Stomach smooth muscle (tissue), 2 donors: ENCODE data around the gene TACR1.

ENCODE experiments used
- H3K27ac ChIP-seq: one replicate; pipeline ENCODE4 v1.7.0; 2013; ENCODE audit warnings: mild to moderate bottlenecking, low read length, inconsistent platforms
- H3K27me3 ChIP-seq, 2 donors: one replicate each; pipeline ENCODE4 v1.7.0; 2013; ENCODE audit warnings: low read length in 2 of 2; ENCODE audit not compliant: insufficient read depth in 2 of 2, control insufficient read depth in 1 of 2
- H3K36me3 ChIP-seq, 2 donors: one replicate each; pipeline ENCODE4 v1.7.0; 2013; ENCODE audit warnings: low read length in 2 of 2; ENCODE audit not compliant: control insufficient read depth in 2 of 2, insufficient read depth in 2 of 2
- H3K4me1 ChIP-seq: one replicate; pipeline ENCODE4 v1.7.0; 2013; ENCODE audit warnings: low read length; ENCODE audit not compliant: control insufficient read depth, insufficient read depth
- H3K4me3 ChIP-seq, 2 donors: one replicate each; pipeline ENCODE4 v1.7.0; 2013; ENCODE audit warnings: low read length in 2 of 2
- H3K9ac ChIP-seq, 2 donors: one replicate each; pipeline ENCODE4 v1.7.0; 2013; ENCODE audit warnings: low read length in 2 of 2, mild to moderate bottlenecking in 1 of 2
- H3K9me3 ChIP-seq, 2 donors: one replicate each; pipeline ENCODE4 v1.7.0; 2013; ENCODE audit warnings: low read length in 2 of 2; ENCODE audit not compliant: control insufficient read depth in 2 of 2
- donor health status: healthy.
- donor health status: Pancreatic carcinoma.

The TACR1 gene

GRCh38 chr2:75195076-75195691 lies 4.1 kb downstream of the TACR1 start:
- Histone ChIP-seq H3K27me3 (peaks cover 11 to 26% of the 10 kb centered on the region in 2 donors), H3K27ac (no peak overlapping the region), H3K4me1 (peaks cover 14% of the 10 kb centered on the region), H3K4me3 (no peak overlapping the region), H3K36me3 (no peaks in the 10 kb centered on the region), H3K9me3 (no peaks in the 10 kb centered on the region), H3K9ac (no peak overlapping the region)

DNA sequence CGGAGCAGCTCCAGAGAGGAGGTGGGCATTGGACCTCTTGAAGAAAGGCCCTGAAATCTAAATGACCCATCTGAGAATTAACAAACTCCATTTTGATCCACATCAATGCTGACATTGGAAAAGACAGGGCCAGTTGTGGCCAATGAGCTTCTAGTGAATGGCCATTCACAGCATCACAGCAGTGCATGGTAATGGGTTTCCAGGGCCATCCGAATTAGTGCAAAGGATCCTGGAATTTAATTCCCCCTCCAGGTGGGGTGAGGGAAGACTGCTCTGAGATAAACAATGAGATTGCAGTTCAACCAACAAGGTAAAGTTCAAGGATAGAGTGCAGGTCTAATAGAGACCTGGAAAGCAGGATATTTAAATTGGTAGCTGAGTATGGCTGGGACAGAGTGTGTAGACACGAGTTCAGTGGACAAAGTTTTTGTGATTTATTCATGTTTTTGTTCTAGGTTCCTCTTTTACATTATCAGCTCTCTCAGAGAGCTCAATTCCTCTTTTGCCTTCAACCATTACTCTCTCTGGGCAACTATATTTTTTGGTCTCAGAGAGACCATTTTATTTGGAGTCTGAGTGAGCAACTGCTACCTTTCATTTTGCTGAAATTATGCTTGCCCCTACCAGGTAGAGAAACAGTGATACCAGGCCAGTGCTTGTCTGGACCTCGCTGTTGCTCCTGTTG lies 5.0 kb downstream of the TACR1 start:
- H3K27me3 ChIP-seq = peaks cover 9 to 18% of the 10 kb centered on the region in 2 donors
- H3K9me3 ChIP-seq = no peaks in the 10 kb centered on the region
- peaks cover 5% of the 10 kb centered on the region for H3K4me1 ChIP-seq
- H3K36me3 ChIP-seq = no peaks in the 10 kb centered on the region
- H3K27ac ChIP-seq = no peak overlapping the region
- H3K9ac ChIP-seq = no peak overlapping the region
- H3K4me3 ChIP-seq = no peak overlapping the region

GRCh38 chr2:75192496-75192895 lies 6.8 kb downstream of the TACR1 start:
- H3K36me3 ChIP-seq = no peaks in the 10 kb centered on the region
- H3K4me1 ChIP-seq = no peaks in the 10 kb centered on the region
- H3K27ac ChIP-seq = no peak overlapping the region
- H3K27me3 ChIP-seq = peaks cover 4 to 8% of the 10 kb centered on the region in 2 donors
- H3K9me3 ChIP-seq = no peaks in the 10 kb centered on the region
- no peak overlapping the region for H3K9ac ChIP-seq
- H3K4me3 ChIP-seq = no peak overlapping the region

- no peaks in the 10 kb centered on the region for H3K36me3 ChIP-seq
- no peaks in the 10 kb centered on the region for H3K9me3 ChIP-seq
- no peaks in the 10 kb centered on the region for H3K27me3 ChIP-seq
- peaks cover 2% of the 10 kb centered on the region for H3K4me1 ChIP-seq
- H3K27ac ChIP-seq = no peak overlapping the region
- no peak overlapping the region for H3K4me3 ChIP-seq
- H3K9ac ChIP-seq = no peak overlapping the region
Observed at GRCh38 chr2:75190271-75190990, 8.9 kb downstream of the TACR1 start.

DNA sequence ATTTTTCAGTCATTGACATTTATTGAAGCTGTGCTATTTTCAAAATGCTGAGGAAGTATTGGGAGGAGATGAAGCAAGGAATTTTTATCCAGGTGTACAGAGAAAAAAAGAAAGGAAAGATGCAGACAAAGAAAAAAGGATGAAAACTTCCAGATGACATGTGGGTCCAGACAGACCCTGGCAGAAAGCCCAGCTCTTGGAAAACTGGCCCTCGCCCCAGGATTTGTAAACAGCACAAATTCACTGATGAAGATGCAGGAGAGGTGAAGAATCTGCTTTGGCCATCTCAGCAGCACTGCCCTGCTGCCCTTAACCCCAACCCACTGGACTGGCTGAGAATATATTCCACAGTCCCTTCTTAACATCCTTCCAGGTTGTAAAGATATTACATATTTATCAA lies 12.5 kb downstream of the TACR1 start:
- Histone ChIP-seq H3K4me1 (peaks cover 2% of the 10 kb centered on the region), H3K27ac (no peak overlapping the region), H3K9me3 (no peaks in the 10 kb centered on the region), H3K27me3 (no peaks in the 10 kb centered on the region), H3K9ac (no peak overlapping the region), H3K36me3 (no peaks in the 10 kb centered on the region), H3K4me3 (no peak overlapping the region)

DNA sequence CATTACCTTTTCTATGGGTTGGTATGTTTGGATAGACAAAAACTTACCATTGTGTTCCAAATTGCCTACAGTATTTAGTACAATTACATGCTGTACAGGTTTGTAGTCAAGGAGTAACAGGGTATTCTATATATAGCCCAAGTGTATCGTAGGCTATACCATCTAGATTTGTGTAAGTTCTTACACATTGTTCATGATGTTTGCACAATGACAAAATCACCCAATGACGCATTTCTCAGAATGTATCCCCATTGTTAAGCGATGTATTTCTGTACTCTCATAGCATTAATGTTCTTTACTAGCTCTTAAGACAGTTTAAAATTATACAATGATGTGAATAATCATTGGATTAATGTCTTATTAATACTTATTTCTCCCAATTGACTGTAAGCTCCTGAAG lies 16.7 kb downstream of the TACR1 start:
- peaks cover 2% of the 10 kb centered on the region for H3K4me1 ChIP-seq
- no peaks in the 10 kb centered on the region for H3K9me3 ChIP-seq
- no peak overlapping the region for H3K4me3 ChIP-seq
- no peaks in the 10 kb centered on the region for H3K36me3 ChIP-seq
- H3K27ac ChIP-seq = no peak overlapping the region
- H3K27me3 ChIP-seq = no peaks in the 10 kb centered on the region
- no peak overlapping the region for H3K9ac ChIP-seq

GRCh38 chr2:75180476-75180875 lies 18.8 kb downstream of the TACR1 start:
- H3K4me3 ChIP-seq = no peak overlapping the region
- H3K36me3 ChIP-seq = no peaks in the 10 kb centered on the region
- no peaks in the 10 kb centered on the region for H3K9me3 ChIP-seq
- no peaks in the 10 kb centered on the region for H3K27me3 ChIP-seq
- no peaks in the 10 kb centered on the region for H3K4me1 ChIP-seq
- no peak overlapping the region for H3K9ac ChIP-seq
- no peak overlapping the region for H3K27ac ChIP-seq

GRCh38 chr2:75177427-75177826 lies 21.9 kb downstream of the TACR1 start:
- H3K27me3 ChIP-seq = no peaks in the 10 kb centered on the region
- no peak overlapping the region for H3K9ac ChIP-seq
- H3K9me3 ChIP-seq = no peaks in the 10 kb centered on the region
- no peaks in the 10 kb centered on the region for H3K4me1 ChIP-seq
- no peak overlapping the region for H3K4me3 ChIP-seq
- H3K27ac ChIP-seq = no peak overlapping the region
- no peaks in the 10 kb centered on the region for H3K36me3 ChIP-seq

DNA sequence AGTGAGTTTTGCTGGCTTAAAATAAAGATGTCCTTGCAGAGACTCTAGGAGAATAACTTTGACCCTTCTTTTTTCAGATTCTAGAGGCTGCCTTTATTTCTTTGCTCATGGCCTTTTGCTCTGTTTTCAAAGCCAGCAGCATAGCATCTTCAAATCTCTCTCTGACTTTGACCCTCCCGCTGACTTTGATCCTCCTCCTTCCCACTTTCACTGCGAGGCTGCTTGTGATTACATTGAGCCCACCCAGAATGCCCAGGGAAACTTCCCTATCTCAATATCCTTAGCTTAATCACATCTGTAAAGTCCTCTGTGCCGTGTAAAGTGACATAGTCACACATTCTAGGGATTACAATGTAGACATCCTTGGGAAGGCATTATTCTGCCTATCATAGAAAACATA lies 23.9 kb downstream of the TACR1 start:
- Histone ChIP-seq H3K9me3 (no peaks in the 10 kb centered on the region), H3K36me3 (no peaks in the 10 kb centered on the region), H3K4me1 (no peaks in the 10 kb centered on the region), H3K9ac (no peak overlapping the region), H3K27ac (no peak overlapping the region), H3K4me3 (no peak overlapping the region), H3K27me3 (no peaks in the 10 kb centered on the region)

DNA sequence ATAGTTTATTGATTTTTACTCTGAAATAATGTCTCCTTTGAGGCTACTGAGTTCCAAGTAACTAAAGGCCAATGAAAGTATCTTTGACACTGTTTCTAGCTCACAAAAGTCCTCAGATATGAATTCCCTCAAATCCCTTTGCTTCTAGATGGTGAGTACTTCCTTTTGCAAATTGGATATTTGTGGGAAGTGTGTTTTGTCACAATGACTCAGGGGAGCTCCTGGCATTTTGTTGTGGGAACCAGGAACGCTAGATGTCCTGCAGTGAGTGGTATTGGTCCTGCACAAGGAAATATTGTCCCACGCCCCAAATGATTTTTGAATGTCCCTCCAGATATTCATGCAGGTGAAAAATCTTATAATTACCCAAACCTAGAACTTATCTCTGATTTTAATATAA lies 24.3 kb downstream of the TACR1 start:
- Histone ChIP-seq H3K9me3 (no peaks in the 10 kb centered on the region), H3K9ac (no peak overlapping the region), H3K27me3 (no peaks in the 10 kb centered on the region), H3K27ac (no peak overlapping the region), H3K4me3 (no peak overlapping the region), H3K36me3 (no peaks in the 10 kb centered on the region), H3K4me1 (no peaks in the 10 kb centered on the region)

DNA sequence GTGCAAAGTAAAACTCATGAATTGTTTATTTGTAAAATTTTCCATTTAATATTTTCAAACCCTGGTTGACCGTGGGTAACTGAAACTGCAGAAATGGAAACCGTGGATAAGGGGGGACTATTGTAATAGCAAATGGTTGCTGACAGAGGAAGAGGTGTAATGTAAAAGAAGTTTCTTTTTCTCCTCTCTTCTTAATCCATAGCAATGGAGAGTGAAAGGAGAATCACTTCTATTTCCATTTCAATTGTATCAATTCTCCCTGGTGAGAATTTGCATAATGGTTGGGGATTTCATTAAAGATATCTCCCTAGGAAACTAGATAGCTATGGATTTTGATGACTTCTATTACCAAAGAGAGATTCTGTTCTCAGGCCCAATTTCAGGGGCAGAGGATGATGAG lies 24.8 kb downstream of the TACR1 start:
- Histone ChIP-seq H3K27me3 (no peaks in the 10 kb centered on the region), H3K36me3 (no peaks in the 10 kb centered on the region), H3K4me1 (no peaks in the 10 kb centered on the region), H3K9me3 (no peaks in the 10 kb centered on the region), H3K27ac (no peak overlapping the region), H3K4me3 (no peak overlapping the region), H3K9ac (no peak overlapping the region)
